Liver (tissue), 3 donors: ENCODE results near the gene OOSP3.
"Not testable (repeated sequence)": the region's sequence is repeated elsewhere in the genome, so short reads cannot be mapped to it uniquely, and the experiment has no call there.

Source experiments
- FOXA1 ChIP-seq: IDR thresholded peaks from 2 replicates; pipeline ENCODE4 v1.6.1; 2016; ENCODE audit warnings: antibody characterized with exemption
- GABPA ChIP-seq, 2 donors: IDR thresholded peaks in 1 of 2; conservative IDR thresholded peaks in 1 of 2; 2 replicates each; pipeline ENCODE4 v1.6.1; 2016; ENCODE audit warnings: antibody characterized with exemption in 2 of 2, mild to moderate bottlenecking in 1 of 2, moderate library complexity in 1 of 2
- HNF4G ChIP-seq: IDR thresholded peaks from 2 replicates; pipeline ENCODE4 v1.6.1; 2016; ENCODE audit warnings: antibody characterized with exemption
- JUND ChIP-seq, 2 donors: IDR thresholded peaks; 2 replicates each; pipeline ENCODE4 v1.6.1; 2016; ENCODE audit warnings: antibody characterized with exemption in 2 of 2
- RAD21 ChIP-seq, 2 donors: IDR thresholded peaks; 2 replicates each; pipeline ENCODE4 v1.6.1; 2016; ENCODE audit warnings: antibody characterized with exemption in 2 of 2, mild to moderate bottlenecking in 2 of 2
- RXRA ChIP-seq, 2 donors: IDR thresholded peaks; 2 replicates each; pipeline ENCODE4 v1.6.1; 2017 to 2018; ENCODE audit warnings: antibody characterized with exemption in 2 of 2, mild to moderate bottlenecking in 1 of 2
- TAF1 ChIP-seq: conservative IDR thresholded peaks from 2 replicates; pipeline ENCODE4 v1.6.1; 2016; ENCODE audit warnings: antibody characterized with exemption, mild to moderate bottlenecking
- YY1 ChIP-seq: IDR thresholded peaks from 2 replicates; pipeline ENCODE4 v1.6.1; 2016; ENCODE audit warnings: antibody characterized with exemption, mild to moderate bottlenecking
- TF ChIP-seq, protein P1 (sequence below): fragments of 150-350 bp; IDR thresholded peaks from 2 replicates; pipeline ENCODE4 v1.5.1; 2017; ENCODE audit warnings: improper control_type of control experiment, low read depth, low read length; ENCODE audit not compliant: missing input control
- TF ChIP-seq, protein P2 (sequence below): IDR thresholded peaks from 2 replicates; pipeline ENCODE4 v1.6.1; 2016; ENCODE audit warnings: antibody characterized with exemption
- TF ChIP-seq, protein P3 (sequence below): IDR thresholded peaks from 2 replicates; pipeline ENCODE4 v1.6.1; 2016; ENCODE audit warnings: antibody characterized with exemption, mild to moderate bottlenecking
- donor health status: healthy.
- donor health status: healthy.

DNA sequence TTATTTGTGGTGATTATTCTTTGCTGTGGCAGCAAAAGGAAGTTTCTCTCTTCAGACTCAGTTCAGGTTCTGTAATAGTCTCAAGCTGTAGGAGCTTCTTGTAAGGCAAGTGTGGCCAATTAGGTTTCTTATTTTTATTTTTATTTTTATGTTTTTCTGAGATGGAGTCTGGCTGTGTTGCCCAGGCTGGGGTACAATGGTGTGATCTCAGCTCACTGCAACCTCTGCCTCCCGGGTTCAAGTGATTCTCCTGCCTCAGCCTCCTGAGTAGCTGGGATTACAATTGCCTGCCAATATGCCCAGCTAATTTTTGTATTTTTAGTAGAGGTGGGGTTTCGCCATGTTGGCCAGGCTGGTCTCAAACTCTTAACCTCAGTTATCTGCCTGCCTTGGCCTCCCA lies 29.0 kb upstream of the OOSP3 start:
- TF ChIP-seq, protein P1, sequence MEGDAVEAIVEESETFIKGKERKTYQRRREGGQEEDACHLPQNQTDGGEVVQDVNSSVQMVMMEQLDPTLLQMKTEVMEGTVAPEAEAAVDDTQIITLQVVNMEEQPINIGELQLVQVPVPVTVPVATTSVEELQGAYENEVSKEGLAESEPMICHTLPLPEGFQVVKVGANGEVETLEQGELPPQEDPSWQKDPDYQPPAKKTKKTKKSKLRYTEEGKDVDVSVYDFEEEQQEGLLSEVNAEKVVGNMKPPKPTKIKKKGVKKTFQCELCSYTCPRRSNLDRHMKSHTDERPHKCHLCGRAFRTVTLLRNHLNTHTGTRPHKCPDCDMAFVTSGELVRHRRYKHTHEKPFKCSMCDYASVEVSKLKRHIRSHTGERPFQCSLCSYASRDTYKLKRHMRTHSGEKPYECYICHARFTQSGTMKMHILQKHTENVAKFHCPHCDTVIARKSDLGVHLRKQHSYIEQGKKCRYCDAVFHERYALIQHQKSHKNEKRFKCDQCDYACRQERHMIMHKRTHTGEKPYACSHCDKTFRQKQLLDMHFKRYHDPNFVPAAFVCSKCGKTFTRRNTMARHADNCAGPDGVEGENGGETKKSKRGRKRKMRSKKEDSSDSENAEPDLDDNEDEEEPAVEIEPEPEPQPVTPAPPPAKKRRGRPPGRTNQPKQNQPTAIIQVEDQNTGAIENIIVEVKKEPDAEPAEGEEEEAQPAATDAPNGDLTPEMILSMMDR: not testable (repeated sequence)
- not testable (repeated sequence) for TF ChIP-seq GABPA (IDR thresholded peaks at IDR 0.05 in 1 of 2, conservative IDR thresholded peaks at IDR 0.05 in 1 of 2); HNF4G; YY1; RAD21 (IDR thresholded peaks at IDR 0.05); JUND (IDR thresholded peaks at IDR 0.05); FOXA1; TAF1; RXRA (IDR thresholded peaks at IDR 0.05)
- TF ChIP-seq, protein P2, sequence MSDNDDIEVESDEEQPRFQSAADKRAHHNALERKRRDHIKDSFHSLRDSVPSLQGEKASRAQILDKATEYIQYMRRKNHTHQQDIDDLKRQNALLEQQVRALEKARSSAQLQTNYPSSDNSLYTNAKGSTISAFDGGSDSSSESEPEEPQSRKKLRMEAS: not testable (repeated sequence)
- TF ChIP-seq, protein P3, sequence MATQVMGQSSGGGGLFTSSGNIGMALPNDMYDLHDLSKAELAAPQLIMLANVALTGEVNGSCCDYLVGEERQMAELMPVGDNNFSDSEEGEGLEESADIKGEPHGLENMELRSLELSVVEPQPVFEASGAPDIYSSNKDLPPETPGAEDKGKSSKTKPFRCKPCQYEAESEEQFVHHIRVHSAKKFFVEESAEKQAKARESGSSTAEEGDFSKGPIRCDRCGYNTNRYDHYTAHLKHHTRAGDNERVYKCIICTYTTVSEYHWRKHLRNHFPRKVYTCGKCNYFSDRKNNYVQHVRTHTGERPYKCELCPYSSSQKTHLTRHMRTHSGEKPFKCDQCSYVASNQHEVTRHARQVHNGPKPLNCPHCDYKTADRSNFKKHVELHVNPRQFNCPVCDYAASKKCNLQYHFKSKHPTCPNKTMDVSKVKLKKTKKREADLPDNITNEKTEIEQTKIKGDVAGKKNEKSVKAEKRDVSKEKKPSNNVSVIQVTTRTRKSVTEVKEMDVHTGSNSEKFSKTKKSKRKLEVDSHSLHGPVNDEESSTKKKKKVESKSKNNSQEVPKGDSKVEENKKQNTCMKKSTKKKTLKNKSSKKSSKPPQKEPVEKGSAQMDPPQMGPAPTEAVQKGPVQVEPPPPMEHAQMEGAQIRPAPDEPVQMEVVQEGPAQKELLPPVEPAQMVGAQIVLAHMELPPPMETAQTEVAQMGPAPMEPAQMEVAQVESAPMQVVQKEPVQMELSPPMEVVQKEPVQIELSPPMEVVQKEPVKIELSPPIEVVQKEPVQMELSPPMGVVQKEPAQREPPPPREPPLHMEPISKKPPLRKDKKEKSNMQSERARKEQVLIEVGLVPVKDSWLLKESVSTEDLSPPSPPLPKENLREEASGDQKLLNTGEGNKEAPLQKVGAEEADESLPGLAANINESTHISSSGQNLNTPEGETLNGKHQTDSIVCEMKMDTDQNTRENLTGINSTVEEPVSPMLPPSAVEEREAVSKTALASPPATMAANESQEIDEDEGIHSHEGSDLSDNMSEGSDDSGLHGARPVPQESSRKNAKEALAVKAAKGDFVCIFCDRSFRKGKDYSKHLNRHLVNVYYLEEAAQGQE: not testable (repeated sequence)
